ENCODE data around the gene KLC4.
"Not testable (repeated sequence)": the region's sequence is repeated elsewhere in the genome, so short reads cannot be mapped to it uniquely, and the experiment has no call there.

KLC4 gene

GRCh38 chr6:43070028-43070632 is 10.7 kb downstream of the KLC4 start:
- DNase-seq (ENCODE audit: low spot score), result peak; percentile 67

- no peak for DNase-seq (ENCODE audit: low spot score)
These were observed 15.6 kb downstream of the KLC4 start for GRCh38 chr6:43074847-43075669.

GRCh38 chr6:43075670-43076463 is 16.4 kb downstream of the KLC4 start, which contains the start of gene PTK7:
Gene PTK7 (plus strand): TSS chr6:43076314. CDS start chr6:43076489, 175 bp downstream.
- DNase-seq (ENCODE audit: low spot score), result no peak

GRCh38 chr6:43076464-43077332 is 17.3 kb downstream of the KLC4 start:
- no peak for DNase-seq (ENCODE audit: low spot score)

GRCh38 chr6:43077333-43077809 is 17.9 kb downstream of the KLC4 start:
- DNase-seq (ENCODE audit: low spot score), result no peak

- no peak for DNase-seq (ENCODE audit: low spot score)
These were observed 18.6 kb downstream of the KLC4 start for GRCh38 chr6:43077981-43078511.

- no peak for DNase-seq (ENCODE audit: low spot score)
These were observed 19.3 kb downstream of the KLC4 start for GRCh38 chr6:43078691-43079090.

GRCh38 chr6:43081043-43081442 is 21.6 kb downstream of the KLC4 start:
- no peak for DNase-seq (ENCODE audit: low spot score)

GRCh38 chr6:43081922-43082321 is 22.5 kb downstream of the KLC4 start:
- DNase-seq (ENCODE audit: low spot score), result not testable (repeated sequence)

- DNase-seq (ENCODE audit: low spot score), result no peak
These were observed 23.6 kb downstream of the KLC4 start for GRCh38 chr6:43082806-43083655.

GRCh38 chr6:43086022-43086658 is 26.7 kb downstream of the KLC4 start:
- DNase-seq (ENCODE audit: low spot score), result no peak

- no peak for DNase-seq (ENCODE audit: low spot score)
These were observed 29.2 kb downstream of the KLC4 start for GRCh38 chr6:43088654-43089056.

GRCh38 chr6:43089467-43089866 is 30.0 kb downstream of the KLC4 start:
- DNase-seq (ENCODE audit: low spot score), result no peak

- no peak for DNase-seq (ENCODE audit: low spot score)
These were observed 30.6 kb downstream of the KLC4 start for GRCh38 chr6:43089874-43090558.

- DNase-seq (ENCODE audit: low spot score), result no peak
These were observed 31.1 kb downstream of the KLC4 start for GRCh38 chr6:43090559-43090956.

GRCh38 chr6:43091020-43091419 is 31.6 kb downstream of the KLC4 start:
- DNase-seq (ENCODE audit: low spot score), result no peak

- no peak for DNase-seq (ENCODE audit: low spot score)
These were observed 32.1 kb downstream of the KLC4 start for GRCh38 chr6:43091436-43091991.

- no peak for DNase-seq (ENCODE audit: low spot score)
These were observed 33.2 kb downstream of the KLC4 start for GRCh38 chr6:43092635-43093034.

All from hematopoietic multipotent progenitor cell treated with erythropoietin and hydrocortisone succinate and interleukin-3 and kit ligand, for 17 days (in vitro differentiated cells).